Stimulated activated CD4-positive, alpha-beta T cell treated with anti-CD3 and anti-CD28 coated beads, Interleukin-15, amount 100 ng/mL, for 24 hours (primary cell): ENCODE measurements around the gene PPP3R1.
A peak's percentile ranks its signal among the peaks of the same experiment; 100 is the strongest.

ENCODE experiments used
- DNase-seq: peaks from one replicate; pipeline ENCODE4 v3.0.0-alpha.2; 2020

Gene PPP3R1, protein sequence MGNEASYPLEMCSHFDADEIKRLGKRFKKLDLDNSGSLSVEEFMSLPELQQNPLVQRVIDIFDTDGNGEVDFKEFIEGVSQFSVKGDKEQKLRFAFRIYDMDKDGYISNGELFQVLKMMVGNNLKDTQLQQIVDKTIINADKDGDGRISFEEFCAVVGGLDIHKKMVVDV

DNA sequence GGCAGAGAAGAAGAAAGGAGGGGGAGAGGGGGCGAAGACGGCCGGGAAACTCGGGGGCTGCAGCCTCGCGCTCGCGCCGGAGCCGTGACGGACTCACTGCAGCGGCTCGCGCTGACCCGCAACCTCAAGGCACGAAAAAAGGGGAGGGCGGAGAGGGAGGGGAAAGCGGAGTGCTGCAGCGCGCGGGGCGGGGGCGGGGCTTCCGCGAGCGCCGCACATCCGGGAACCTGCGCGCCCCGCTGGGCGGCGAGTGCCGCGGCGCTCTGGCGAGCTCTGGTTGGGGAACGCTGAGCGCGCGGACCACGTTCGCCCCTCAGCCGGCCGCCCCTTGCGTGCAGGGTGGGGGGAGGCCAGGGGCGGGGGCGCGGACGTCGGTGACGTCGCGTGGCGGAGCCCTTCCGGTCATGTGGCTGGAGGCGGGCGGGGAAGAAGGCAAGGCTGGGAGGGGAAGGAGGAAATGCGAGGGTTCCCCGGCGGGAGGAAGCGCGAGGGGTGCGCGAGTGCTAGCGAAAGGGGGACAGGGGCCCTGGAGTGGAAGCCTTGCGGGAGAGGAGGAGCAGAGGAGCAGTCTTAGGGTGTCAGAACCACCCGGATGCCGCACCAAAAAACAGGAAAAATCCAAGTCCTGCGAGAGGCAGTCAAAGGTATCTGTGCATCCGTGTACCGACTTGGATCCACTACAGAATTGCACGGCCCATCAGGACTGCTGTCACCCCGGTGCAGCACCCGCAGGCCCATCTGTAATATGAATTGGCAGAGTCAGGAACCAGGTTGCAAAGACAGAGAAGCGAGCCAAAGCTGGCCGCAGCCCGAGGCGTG, at the start of gene PPP3R1:
Gene PPP3R1, minus strand, starts transcription at position 133 of the 819 bp plus-strand sequence. CDS start 405 bp downstream, outside the sequence.
- peak; percentile 95 for DNase-seq

DNA sequence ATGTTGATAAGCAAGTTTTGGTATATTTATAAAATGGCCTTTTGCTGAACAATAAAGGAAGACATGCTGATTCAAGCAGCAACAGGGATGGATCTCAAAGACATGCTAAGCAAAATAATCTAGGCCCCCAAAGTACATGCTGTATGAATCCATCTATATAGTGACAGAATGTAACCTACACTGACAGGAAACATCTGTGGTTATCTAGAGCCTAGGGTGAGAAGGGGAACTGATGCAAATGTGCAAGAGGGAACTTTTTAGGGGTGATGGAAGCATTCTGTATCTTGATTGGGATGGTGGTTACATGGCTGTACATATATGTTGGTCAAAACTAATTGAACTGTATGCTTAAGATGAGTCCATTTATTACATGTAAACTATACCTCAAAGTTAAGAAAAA, 43.2 kb upstream of the PPP3R1 start:
- no peak for DNase-seq

DNA sequence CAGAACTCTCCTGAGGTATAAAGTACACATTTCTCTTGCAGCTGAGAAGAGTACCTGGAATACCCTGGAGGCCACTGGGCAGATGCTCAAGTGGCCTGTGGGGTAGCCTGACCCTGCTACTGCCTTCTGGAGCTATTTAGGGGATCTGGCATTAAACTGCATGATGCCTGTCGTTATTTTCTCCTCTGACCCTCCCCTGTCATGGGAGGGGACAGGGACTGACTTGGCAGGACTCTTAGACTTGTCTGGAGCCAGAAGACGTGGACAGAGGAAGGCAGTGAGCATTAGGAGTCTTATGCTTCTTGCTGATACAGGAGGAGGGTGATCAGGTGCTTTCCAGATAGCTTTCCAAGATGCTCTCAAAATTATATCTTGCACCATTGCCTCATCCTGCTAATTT, 42.6 kb upstream of the PPP3R1 start:
- DNase-seq, result no peak

DNA sequence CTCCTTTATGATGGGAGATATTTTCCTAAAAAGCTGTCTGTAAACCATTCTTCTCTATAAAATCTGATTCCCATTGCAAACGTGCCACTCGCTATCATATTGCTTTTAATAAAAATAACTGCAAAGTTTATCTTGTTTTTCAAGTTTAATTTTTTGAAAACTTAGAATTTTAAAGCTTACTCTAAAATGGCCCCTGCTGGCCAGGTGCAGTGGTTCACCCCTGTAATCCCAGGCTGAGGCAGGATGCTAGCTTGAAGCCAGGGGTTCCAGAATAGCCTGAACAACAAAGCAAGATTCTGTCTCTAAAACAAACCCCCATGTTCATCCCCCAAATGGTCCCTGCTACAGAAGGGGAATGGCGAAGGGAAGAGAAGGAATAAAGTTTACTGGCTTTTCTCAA, 41.9 kb upstream of the PPP3R1 start:
- DNase-seq, result no peak

DNA sequence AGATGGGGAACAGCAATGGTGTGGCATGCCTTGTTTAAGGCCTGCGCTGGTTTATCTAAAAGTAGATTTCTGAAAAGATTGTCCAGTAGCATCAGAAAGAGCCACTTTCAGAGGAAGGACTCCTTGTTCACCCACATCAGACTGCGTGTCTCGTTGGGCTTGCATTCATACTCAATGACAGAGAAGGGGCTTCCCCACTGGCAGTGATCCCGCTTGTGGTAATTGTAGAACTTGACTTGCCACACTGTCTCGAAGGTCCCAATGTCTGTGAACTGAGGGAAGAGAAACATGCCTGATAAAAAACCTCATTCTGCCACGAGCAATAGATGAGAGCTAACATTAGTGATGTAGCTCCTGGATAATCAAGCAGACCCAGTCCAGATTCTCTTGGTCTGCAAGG, 41.4 kb upstream of the PPP3R1 start:
- no peak for DNase-seq

DNA sequence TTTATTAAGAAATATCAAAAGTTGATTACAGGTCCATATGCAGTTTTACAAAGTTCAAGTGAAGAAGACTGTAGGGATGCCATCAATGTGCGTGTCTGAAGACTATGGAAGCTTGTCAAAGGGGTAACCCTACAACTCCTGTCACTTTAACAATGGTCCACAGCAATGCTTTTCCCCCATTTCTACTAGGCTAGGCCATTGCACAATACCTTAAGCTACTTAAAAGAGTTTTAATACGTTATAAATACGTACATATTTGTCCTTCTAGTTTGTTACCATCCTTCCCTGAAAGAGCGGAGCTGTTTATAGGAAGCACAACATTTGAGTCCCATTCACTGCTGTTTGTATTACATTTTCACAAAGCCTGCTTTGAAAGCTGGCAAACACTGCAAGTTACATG, 40.7 kb upstream of the PPP3R1 start:
- no peak for DNase-seq

DNA sequence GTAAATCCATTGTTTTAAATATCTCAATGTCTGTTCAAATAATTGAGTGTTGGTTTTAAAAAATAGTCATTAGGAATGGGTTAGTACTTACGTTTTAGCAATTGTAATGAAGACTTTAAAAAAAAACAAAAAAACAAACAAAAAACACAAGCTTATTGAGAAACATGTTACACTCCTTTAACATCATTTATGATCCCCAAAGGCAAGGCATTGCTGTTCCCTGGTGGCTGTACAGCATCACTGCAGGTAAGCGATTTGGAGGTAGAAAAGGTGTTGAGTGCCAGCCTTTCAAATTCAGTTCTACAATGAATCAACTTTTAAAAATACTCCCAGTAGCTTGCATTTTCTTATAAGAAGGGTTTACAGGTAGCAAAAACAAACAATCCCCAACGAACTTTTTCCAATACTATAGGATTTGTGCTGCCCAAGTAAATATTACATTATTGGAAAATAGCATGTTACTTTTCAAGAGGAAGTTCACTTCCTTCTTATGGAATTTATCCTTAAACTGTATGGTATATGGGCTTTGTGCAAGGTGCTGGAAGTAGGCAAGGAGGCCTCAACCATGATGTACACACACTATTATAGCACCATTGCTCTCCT, 39.9 kb upstream of the PPP3R1 start:
- DNase-seq, result peak; percentile 18

DNA sequence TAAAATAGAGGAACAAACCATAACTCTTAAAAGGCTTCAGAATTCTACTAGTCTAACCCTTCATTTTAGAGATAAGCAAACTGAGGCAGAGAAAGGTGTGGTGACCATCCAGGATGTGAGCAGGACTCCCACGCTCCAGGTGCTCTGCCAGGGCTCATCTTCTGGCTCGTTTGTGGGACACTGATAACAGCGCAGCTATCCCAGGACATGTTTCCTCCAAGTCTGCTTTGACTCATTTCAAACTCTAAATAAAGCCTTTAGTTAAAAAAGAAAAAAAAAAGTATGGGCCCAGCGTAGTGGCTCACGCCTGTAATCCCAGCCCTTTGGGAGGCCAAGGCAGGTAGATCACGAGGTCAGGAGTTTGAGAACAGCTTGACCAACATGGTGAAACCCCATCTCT, 39.0 kb upstream of the PPP3R1 start:
- DNase-seq, result no peak

DNA sequence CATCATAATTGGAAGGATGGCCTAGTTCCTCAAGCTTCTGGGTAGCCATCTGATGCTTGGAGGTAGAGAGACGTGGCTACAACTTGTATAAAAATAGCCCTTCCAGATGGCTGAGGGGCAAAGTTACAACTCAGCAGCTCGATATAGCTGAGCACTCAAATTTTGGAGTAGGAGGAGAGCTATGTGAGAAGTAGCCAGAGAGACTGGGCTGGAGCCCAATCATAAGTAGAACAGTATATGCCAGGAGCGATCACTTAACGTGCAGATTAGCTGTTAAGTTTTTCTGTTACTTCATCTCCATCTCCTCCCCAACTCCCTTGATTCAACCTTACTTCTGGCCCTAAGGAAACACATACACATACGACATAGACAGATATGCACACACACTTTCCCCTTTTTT, 38.6 kb upstream of the PPP3R1 start:
- no peak for DNase-seq

DNA sequence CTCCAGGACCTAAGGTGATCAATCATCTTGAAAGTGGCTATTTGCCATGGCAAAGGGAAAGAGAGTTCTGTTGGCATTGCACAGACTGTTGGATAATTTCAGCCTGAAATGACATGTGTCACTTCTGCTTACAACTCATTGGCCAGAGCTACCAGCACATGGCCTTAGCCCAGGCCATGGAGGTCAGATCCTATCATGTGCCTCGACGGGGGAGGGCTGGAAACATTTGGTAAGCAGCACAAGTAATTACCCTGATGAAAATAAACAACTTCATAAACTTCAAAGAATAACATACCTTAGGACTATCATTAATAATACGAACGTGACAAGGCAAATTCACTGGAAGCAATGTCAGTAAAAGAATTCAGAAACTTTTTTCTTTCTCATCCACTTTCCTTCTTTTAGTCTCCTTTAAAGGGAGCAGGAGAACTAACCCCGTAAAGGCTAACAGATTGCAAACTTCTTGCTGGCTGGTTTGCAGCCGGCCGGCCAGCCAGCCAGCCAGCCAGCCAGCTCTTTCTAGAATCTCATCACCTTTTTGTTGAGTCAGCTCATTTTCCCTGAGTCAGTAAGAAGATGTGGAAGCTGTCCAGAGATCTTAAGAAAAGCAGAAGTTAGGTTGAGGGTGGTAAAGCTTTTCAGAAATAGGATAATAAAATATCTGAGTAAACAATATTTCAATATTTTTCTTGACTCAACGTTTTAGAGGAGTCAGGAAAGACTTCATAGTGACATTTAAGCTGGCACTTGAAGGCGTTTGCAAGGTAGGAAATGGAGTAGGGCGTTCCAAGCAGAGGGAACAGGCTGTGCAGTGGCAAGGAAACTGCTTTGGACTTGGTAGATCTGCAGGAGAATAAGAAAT, 35.5 kb upstream of the PPP3R1 start:
- no peak for DNase-seq

DNA sequence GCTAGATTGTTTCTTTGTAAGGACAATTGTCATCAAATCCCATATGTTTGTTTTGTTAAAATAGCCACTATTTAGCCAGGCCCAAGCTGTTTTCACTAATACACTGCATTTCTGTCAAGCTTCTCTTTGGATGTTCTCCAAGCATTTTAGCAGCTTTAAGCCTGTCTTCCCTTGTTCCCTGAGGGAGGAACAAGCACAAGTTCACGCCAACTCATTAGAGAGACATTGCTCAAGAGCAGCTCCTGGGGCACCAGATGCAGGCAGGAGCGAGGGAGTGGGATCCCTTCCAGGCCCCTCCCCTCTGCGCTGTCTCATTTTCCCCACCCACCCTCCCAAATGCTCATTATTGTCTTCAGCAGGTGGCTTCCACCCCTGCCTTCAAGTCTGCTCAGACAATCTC, 32.6 kb upstream of the PPP3R1 start:
- no peak for DNase-seq

DNA sequence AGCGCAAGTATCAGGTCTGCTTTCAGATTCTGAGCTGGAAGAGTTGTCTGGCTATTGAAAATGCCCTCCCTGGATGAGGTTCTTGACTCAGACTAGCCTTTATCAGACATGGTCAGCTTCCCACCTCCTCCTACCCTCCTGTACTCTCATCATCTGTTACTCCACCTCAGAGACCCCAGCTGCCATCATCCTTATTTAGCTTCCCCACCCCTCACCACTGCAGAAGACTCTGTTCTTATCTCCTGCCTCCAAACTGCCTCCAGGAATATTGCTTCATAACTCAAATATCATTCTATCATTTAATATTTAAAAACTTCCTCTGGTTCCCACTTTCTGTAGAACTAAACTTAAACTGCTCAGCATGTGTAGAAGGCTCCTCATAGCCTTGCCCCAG, 31.1 kb upstream of the PPP3R1 start:
- no peak for DNase-seq

DNA sequence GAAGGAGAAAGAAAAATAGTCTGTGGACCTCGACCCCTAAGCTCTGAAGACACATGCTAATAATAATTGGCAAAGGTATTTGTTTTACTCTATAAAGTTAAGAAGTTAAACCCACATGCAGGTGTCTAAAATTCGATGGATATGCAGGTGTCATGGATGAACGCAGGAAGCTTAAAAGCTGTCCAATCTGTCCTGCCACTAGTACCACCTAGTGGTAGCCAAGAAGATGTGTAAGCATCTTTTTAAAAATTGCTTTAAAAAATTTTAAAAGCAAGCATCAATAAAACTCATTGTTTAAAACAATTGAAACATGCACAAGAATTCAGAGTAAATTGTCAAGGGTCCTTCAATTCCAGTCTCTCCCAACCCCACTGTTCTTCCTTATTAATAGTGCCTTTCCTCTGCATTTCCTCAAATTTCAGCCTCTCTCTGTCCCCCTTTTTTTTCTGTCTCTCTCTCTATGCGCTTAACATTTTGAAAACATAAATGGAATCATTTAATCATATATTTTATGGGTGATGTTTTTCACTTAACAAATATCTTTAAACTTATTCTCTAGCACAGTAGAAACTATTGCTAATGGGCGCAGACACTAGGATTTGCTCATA, 30.6 kb upstream of the PPP3R1 start:
- DNase-seq, result peak; percentile 9

DNA sequence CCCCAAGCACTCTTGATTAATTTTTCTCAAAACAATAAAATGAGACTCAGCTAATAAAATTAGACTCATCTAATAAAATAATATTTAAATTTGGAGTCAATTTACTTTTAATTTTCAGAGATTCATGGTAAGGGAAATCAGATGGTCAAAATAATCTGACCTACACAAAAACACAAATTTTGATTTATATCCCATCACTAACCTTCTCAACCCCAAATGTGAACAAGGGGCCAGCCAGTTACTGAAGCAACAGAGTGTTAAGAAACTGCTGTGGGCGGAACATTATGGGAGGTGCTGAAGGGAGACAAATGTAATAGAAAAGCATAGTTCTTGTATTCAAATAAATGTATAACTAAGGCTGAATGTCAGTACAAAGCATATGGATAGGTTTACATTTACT, 28.5 kb upstream of the PPP3R1 start:
- DNase-seq, result no peak

DNA sequence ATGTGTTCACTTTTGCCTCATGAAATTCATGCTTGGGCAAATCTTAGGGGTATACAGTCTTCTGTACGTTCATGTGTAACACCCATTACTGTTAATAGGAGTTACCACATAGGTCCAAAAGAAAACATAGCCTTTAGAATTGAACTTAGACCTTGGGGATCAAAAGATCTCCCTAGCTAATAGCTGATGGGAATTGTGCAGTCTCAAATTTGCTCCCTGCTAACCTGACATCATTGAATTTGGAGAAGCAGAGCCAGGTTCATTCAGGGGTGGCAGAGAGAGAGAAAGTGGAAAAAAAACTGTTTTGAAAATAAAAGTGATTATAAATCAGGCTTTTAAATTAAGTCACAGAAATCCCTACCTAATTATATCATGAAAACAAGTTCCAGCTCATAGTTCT, 28.0 kb upstream of the PPP3R1 start:
- no peak for DNase-seq

DNA sequence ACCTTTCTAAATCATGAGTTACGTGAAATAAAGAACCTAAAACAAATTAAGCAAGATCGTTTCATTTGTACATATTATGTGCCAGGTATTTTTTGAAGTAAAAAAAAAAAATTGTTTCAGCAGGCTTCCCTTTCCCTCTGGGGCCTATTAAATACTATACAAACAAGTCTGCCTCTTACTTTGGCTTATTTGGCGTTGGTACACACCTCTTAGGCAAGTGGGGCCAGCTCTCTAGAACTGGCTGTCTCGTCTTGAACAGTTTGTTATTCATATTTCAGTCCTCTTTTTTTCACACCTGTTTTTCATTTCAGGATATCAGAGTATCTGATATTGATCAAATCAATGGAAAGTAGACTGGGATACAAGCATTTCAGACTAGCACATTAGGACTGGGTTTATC, 27.4 kb upstream of the PPP3R1 start:
- no peak for DNase-seq

DNA sequence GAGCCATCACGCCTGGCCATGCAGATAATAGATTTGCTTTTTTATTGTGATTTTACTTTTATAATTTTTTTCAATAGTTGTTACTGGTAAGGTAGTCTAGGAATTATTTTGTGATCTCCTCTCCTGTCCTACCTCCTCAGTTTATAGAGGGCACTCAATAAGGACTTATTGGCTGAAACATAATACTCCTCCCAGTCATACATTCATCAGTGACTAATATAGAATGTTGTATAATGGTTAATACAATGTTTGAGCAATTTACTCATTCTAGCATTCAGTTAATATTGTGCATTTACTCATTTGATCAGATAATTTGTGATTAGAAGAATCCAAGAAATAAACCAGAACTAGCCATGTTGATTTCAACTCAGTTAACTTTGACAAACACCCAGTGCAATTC, 25.8 kb upstream of the PPP3R1 start:
- DNase-seq, result no peak

DNA sequence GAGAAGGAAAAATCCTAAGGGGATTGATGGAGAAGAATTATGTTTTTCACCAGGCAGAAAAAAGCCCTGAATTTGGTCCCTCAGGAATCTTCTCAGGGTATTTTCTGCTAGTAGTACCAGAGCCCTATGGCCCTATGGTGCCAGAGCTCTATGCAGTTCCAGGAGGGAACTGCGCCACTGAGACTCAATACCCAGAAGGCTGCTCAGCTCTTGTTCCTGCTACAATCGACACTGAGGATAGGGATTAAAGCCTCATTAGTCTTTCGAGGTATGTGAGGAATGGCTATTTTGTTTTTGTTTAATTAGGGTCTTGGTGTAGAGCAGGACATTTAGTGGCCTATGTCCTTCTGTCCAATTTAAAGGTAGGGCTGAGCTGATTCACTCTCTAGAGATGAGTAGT, 21.7 kb upstream of the PPP3R1 start:
- DNase-seq, result no peak

DNA sequence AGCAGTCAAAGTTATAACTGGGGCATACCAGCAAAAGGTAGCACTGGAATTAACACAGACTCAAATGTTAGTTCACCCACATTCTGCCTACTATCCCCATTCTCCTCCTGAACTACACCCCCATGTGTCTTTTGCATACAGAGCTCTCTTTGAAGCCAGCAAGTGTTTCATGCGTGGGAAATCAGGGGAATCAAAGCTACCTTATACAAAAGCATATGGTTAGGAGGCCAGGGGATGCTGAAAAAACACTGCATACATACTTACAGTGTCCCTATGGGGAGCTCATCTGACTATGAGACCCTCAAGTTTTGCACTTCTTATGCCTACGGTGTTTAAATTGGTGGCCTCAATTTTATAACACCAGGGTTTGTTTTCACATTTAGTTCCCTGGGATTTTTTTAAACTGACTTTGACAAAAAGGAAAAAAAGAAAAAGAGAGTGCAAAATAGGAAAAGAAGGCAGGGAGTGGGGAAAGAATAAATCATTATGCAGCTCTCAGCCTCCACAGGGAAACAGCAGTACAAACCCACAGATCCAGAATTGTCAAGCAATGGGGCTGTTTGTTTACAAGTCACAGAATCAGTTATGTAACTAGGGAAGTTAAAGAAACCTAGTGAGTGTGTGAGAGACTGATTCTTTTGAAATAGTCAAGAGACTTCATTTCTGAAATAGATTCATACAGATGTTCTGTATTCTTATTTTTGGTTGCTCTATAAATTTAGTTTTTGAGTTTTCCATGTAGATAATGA, 20.1 kb upstream of the PPP3R1 start:
- no peak for DNase-seq

DNA sequence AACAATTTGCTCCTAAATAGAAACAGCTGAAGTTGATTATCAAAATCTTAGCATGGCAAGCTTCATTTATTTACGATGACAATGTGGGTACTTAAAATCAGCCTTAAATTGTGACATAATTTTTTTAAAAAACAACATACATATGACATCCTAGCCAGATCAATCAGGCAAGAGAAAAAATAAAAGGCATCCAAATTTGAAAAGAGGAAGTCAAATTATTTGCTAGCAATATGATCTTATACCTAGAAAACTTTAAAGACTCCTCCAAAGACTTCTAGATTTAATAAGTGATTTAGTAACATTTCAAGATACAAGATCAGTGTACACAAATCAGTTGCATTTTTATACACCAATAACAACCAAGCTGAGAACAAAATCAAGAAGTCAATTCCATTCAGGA, 14.3 kb upstream of the PPP3R1 start:
- no peak for DNase-seq

DNA sequence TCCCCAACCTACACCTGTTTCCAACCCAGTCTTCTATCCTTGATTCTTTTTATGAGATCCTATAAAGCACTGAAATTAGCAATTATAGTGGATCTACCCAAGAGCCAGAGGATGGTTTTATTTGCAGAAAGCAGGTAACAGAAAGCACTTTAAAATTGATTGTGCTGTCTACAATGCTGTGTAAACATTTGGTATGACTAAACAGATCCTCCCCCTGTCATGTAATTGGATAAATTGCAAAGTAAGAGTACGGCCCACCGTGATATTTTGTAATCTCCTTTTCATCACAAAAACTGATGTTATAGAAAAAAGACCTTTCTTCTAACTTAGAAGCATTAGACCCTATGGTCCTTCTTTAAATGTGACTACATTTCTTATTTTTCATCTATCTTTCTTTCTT, 11.3 kb upstream of the PPP3R1 start:
- DNase-seq, result no peak

DNA sequence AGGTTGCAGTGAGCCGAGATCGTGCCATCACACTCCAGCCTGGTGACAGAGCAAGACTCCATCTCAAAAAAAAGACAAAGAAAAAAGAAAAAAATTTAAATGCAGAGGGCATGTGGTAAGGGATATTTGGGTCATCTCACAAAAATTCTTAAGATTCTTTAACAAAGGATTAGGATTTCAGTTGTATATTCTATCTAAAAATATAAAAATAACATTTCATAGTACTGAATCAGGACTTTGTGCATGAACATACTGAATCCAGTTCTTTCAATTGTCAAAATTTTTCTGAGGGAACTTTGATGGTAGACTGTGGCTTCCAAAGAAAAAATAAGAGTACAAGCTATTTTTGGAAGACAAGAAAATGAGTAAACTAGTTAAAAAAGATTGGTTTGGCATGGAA, 6.5 kb upstream of the PPP3R1 start:
- no peak for DNase-seq
